ENCODE data around the gene BAZ1B.
"Not testable (repeated sequence)": the region's sequence is repeated elsewhere in the genome, so short reads cannot be mapped to it uniquely, and the experiment has no call there.

The BAZ1B gene

GRCh38 chr7:73496626-73497025 is 25.5 kb downstream of the BAZ1B start:
- DNase-seq (ENCODE audit: low spot score): no peak

GRCh38 chr7:73495507-73495906 is 26.6 kb downstream of the BAZ1B start:
- DNase-seq (ENCODE audit: low spot score): not testable (repeated sequence)

GRCh38 chr7:73489976-73490375 is 32.1 kb downstream of the BAZ1B start:
- no peak for DNase-seq (ENCODE audit: low spot score)

- no peak for DNase-seq (ENCODE audit: low spot score)
These were observed 34.6 kb downstream of the BAZ1B start for GRCh38 chr7:73487486-73487885.

- no peak for DNase-seq (ENCODE audit: low spot score)
These were observed 38.9 kb downstream of the BAZ1B start for GRCh38 chr7:73483171-73483570.

- DNase-seq (ENCODE audit: low spot score): peak; percentile 70
These were observed 39.3 kb downstream of the BAZ1B start for GRCh38 chr7:73482746-73483145.

- DNase-seq (ENCODE audit: low spot score): not testable (repeated sequence)
These were observed 40.6 kb downstream of the BAZ1B start for GRCh38 chr7:73481521-73481920.

GRCh38 chr7:73478549-73478948 is 43.5 kb downstream of the BAZ1B start:
- DNase-seq (ENCODE audit: low spot score): no peak

GRCh38 chr7:73477376-73477775 is 44.7 kb downstream of the BAZ1B start:
- no peak for DNase-seq (ENCODE audit: low spot score)

GRCh38 chr7:73470208-73470607 is 51.9 kb downstream of the BAZ1B start:
- no peak for DNase-seq (ENCODE audit: low spot score)

GRCh38 chr7:73467046-73467445 is 55.0 kb downstream of the BAZ1B start:
- not testable (repeated sequence) for DNase-seq (ENCODE audit: low spot score)

- DNase-seq (ENCODE audit: low spot score): no peak
These were observed 56.0 kb downstream of the BAZ1B start for GRCh38 chr7:73466112-73466511.

GRCh38 chr7:73463966-73464365 is 58.1 kb downstream of the BAZ1B start:
- no peak for DNase-seq (ENCODE audit: low spot score)

GRCh38 chr7:73463260-73463659 is 58.8 kb downstream of the BAZ1B start:
- no peak for DNase-seq (ENCODE audit: low spot score)

- no peak for DNase-seq (ENCODE audit: low spot score)
These were observed 60.3 kb downstream of the BAZ1B start for GRCh38 chr7:73461782-73462285.

GRCh38 chr7:73454424-73454823 is 67.7 kb downstream of the BAZ1B start:
- no peak for DNase-seq (ENCODE audit: low spot score)

GRCh38 chr7:73452999-73453635 is 69.0 kb downstream of the BAZ1B start:
- no peak for DNase-seq (ENCODE audit: low spot score)

- DNase-seq (ENCODE audit: low spot score): peak; percentile 63
These were observed 70.2 kb downstream of the BAZ1B start for GRCh38 chr7:73451780-73452398.

- no peak for DNase-seq (ENCODE audit: low spot score)
These were observed 72.7 kb downstream of the BAZ1B start for GRCh38 chr7:73449422-73449821.

GRCh38 chr7:73448609-73449008 is 73.5 kb downstream of the BAZ1B start:
- no peak for DNase-seq (ENCODE audit: low spot score)

GRCh38 chr7:73447121-73447733 is 74.9 kb downstream of the BAZ1B start:
- DNase-seq (ENCODE audit: low spot score): no peak

GRCh38 chr7:73446682-73447081 is 75.4 kb downstream of the BAZ1B start:
- no peak for DNase-seq (ENCODE audit: low spot score)

- no peak for DNase-seq (ENCODE audit: low spot score)
These were observed 78.4 kb downstream of the BAZ1B start for GRCh38 chr7:73443548-73444255.

Data from D341Med (cell line).